GM11168 (cell line): ENCODE measurements around the gene PTH.

Experiments
- in situ Hi-C: fragments of 300-500 bp; cut with MboI; formaldehyde crosslinking; loops from one replicate; pipeline ENCODE4 v1.12.0; 2022; ENCODE audit warnings: low sequenced_read_pairs; ENCODE audit not compliant: unreplicated experiment

Gene PTH

DNA sequence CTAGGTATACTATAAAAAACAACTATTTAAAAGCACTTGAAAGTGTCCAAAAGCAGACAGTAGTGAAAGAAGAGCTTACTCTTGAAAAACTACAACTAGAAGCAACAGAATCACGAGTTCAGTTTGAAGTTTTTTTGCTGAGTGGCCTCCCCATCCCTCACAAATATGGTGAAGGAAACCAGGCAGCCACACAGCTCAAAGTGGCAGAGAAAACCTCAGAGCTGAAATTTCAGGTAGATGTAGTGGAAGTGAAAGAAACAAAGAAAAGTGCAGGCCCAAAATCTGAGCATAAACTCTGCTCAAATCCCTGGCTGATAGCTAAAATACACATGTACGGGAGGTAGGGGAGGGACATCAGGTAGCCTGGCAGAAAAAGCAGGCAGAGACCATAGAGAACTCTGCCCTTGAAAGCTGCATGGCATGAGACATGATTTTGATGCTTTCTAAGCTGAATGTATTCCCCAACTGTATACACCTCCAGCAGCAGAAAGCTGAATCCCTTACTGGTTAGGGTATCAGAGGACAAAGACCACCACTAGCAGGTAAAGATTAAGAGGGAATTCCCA is 44.9 kb downstream of the PTH start:
- in situ Hi-C loops = no loop called here

GRCh38 chr11:13449522-13449921 is 46.3 kb downstream of the PTH start:
- in situ Hi-C loops = no loop called here

GRCh38 chr11:13448876-13449275 is 46.9 kb downstream of the PTH start:
- in situ Hi-C loops = no loop called here

DNA sequence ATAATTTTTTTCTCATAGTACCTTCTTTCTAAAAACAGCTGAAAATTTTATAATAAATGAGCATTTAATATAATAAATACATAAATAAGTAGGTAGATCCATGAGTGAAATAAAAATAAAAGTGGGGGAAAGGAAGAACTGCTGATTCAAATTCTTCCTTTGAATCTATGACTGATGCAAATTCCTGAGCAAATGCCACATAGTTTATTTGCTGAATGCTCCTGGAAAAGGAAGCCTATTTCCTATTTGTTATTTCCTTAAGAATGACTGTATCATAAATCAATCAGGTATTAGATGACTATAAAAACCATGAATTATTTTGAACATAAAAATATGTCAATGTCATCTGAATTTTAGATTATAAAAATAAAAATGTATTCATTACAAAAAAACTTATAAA is 49.4 kb downstream of the PTH start:
- in situ Hi-C loops = no loop called here

- in situ Hi-C loops = no loop called here
These were observed 50.2 kb downstream of the PTH start for GRCh38 chr11:13445588-13445987.
